ENCODE results near the gene CITED2.
A peak's percentile ranks its signal among the peaks of the same experiment; 100 is the strongest.

The CITED2 gene

DNA sequence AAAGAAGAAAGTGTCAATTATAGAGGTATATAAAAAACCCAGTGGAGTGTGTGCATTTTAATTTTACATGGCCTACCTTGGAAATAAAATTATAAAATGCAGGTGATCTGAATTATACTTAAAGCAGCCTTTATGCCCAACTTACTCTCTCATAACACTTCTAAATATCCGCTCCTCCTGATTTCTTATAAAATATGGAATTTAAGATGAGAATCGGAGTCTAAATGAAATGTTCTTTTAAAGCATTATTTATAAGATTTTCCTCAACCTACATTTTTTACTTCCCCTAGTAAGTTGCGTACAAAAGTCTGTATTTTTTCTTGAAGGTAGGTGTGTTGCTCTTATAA, 3.5 kb downstream of the CITED2 start:
- no peak overlapping the region for H3K9ac ChIP-seq (ENCODE audit: low read depth, low read length, poor library complexity, severe bottlenecking)
- H4K20me1 ChIP-seq (ENCODE audit: insufficient read depth, low read length, poor library complexity, severe bottlenecking) = peaks cover 10% of the 10 kb centered on the region
- no peaks in the 10 kb centered on the region for H3K36me3 ChIP-seq (ENCODE audit: insufficient read depth, low read length)
- H3K79me2 ChIP-seq (ENCODE audit: insufficient read depth, low read length) = peaks cover 19% of the 10 kb centered on the region
- peaks cover 16% of the 10 kb centered on the region for H3K4me1 ChIP-seq (ENCODE audit: insufficient read depth, low read length, poor library complexity, severe bottlenecking)
- H3K9me2 ChIP-seq (replicated peaks; ENCODE audit: low read depth, low read length) = no peaks in the 10 kb centered on the region
- H3K4me3 ChIP-seq (ENCODE audit: low read length, poor library complexity, severe bottlenecking) = no peak overlapping the region
- no peak overlapping the region for H3K4me2 ChIP-seq (ENCODE audit: low read depth, low read length, poor library complexity, severe bottlenecking)
- no peaks in the 10 kb centered on the region for H3K27me3 ChIP-seq (ENCODE audit: insufficient read depth, low read length, poor library complexity, severe bottlenecking)
- no peaks in the 10 kb centered on the region for H3K9me3 ChIP-seq (ENCODE audit: insufficient read depth, low read depth, low read length)
- H3F3A ChIP-seq (ENCODE audit: low read depth) = no peaks in the 10 kb centered on the region
- H2AFZ ChIP-seq (ENCODE audit: low read length) = no peak overlapping the region
- TF ChIP-seq, protein P1, sequence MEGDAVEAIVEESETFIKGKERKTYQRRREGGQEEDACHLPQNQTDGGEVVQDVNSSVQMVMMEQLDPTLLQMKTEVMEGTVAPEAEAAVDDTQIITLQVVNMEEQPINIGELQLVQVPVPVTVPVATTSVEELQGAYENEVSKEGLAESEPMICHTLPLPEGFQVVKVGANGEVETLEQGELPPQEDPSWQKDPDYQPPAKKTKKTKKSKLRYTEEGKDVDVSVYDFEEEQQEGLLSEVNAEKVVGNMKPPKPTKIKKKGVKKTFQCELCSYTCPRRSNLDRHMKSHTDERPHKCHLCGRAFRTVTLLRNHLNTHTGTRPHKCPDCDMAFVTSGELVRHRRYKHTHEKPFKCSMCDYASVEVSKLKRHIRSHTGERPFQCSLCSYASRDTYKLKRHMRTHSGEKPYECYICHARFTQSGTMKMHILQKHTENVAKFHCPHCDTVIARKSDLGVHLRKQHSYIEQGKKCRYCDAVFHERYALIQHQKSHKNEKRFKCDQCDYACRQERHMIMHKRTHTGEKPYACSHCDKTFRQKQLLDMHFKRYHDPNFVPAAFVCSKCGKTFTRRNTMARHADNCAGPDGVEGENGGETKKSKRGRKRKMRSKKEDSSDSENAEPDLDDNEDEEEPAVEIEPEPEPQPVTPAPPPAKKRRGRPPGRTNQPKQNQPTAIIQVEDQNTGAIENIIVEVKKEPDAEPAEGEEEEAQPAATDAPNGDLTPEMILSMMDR (conservative IDR thresholded peaks at IDR 0.05; ENCODE audit: low read length) = no peak
- TF ChIP-seq EZH2phosphoT487 (IDR thresholded peaks at IDR 0.05; ENCODE audit: borderline replicate concordance) = no peak

DNA sequence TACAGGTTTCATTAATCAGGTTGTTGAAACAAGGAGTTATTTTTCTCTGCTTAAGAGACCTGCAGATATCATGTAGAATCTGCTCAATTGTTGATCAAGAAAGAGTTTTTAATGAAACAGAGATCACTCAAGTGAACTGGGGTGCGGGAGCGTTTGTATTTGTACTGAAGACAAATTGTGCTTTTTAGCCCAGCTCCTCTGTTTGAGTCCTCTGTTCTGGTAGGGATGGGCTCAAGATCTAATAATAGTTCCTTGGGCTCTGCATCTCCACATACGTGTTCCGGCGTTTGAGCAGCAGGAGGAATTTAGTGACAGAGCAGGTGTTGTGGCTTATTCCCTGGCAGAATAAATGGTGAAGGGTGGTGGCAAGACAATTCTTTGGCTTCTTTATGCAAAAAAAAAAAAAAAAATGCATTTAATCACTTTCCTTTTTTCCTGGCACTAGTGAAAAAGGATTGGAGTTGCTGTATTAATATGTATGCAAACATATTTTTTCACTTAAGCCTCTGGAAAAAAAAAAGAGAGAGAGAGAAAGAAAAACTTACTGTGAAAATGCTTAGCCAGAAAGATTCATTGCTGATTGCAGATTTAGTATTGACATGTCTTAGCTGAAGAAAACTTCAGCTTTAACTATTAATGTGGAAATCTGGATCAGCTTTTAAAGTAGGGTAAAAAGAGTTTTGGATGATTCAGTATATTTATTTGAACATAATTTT, 4.0 kb downstream of the CITED2 start:
- Histone ChIP-seq H3K9ac (ENCODE audit: low read depth, low read length, poor library complexity, severe bottlenecking) (no peak overlapping the region), H3K9me2 (replicated peaks; ENCODE audit: low read depth, low read length) (no peaks in the 10 kb centered on the region), H3K4me3 (ENCODE audit: low read length, poor library complexity, severe bottlenecking) (no peak overlapping the region), H2AFZ (ENCODE audit: low read length) (no peak overlapping the region), H3F3A (ENCODE audit: low read depth) (no peaks in the 10 kb centered on the region), H4K20me1 (ENCODE audit: insufficient read depth, low read length, poor library complexity, severe bottlenecking) (peaks cover 10% of the 10 kb centered on the region), H3K27me3 (ENCODE audit: insufficient read depth, low read length, poor library complexity, severe bottlenecking) (no peaks in the 10 kb centered on the region), H3K4me1 (ENCODE audit: insufficient read depth, low read length, poor library complexity, severe bottlenecking) (peaks cover 16% of the 10 kb centered on the region), H3K36me3 (ENCODE audit: insufficient read depth, low read length) (no peaks in the 10 kb centered on the region), H3K79me2 (ENCODE audit: insufficient read depth, low read length) (peaks cover 19% of the 10 kb centered on the region), H3K4me2 (ENCODE audit: low read depth, low read length, poor library complexity, severe bottlenecking) (no peak overlapping the region), H3K9me3 (ENCODE audit: insufficient read depth, low read depth, low read length) (no peaks in the 10 kb centered on the region)
- TF ChIP-seq, protein P1 (conservative IDR thresholded peaks at IDR 0.05; ENCODE audit: low read length) = no peak
- TF ChIP-seq EZH2phosphoT487 (IDR thresholded peaks at IDR 0.05; ENCODE audit: borderline replicate concordance) = no peak

DNA sequence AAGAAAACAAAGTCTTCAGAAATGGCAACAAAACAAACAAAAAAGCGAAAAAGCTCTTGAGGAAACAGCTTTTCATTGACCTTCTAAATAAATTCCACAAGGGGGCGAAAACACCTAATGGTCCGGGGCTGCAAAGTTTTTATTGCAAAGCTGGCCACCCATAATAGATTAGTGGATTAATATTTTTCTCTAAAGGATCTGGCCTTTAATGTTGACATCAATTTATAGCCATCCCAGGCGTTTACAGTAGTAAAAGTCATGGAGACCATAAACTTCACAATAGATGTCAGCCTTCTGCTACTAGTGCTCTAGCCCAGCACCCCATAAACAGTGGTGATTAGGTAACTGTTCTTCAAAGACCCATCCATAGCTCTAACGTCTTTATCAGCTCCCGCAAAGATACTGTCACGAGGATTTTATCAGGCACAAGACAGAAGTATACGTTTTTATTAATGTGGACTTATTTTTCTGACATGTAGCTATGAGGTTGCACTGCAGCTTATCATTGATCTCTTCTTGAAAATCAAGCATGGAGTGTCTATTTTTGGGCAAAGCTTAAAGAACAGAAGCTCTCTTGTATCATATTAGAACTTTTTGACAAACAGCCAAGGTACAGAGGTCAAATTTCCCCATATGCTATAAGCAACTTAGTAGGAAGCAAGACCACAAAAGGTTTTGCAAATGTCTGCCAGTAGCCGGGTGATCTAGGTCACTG, 4.7 kb downstream of the CITED2 start:
- peaks cover 10% of the 10 kb centered on the region for H4K20me1 ChIP-seq (ENCODE audit: insufficient read depth, low read length, poor library complexity, severe bottlenecking)
- no peak overlapping the region for H2AFZ ChIP-seq (ENCODE audit: low read length)
- H3K9ac ChIP-seq (ENCODE audit: low read depth, low read length, poor library complexity, severe bottlenecking) = no peak overlapping the region

More for the DNA sequence above, 4.7 kb downstream of the CITED2 start:
- H3F3A ChIP-seq (ENCODE audit: low read depth) = no peaks in the 10 kb centered on the region
- H3K27me3 ChIP-seq (ENCODE audit: insufficient read depth, low read length, poor library complexity, severe bottlenecking) = no peaks in the 10 kb centered on the region
- TF ChIP-seq, protein P1 (conservative IDR thresholded peaks at IDR 0.05; ENCODE audit: low read length) = peak; percentile 81
- no peak for TF ChIP-seq EZH2phosphoT487 (IDR thresholded peaks at IDR 0.05; ENCODE audit: borderline replicate concordance)
- no peaks in the 10 kb centered on the region for H3K9me2 ChIP-seq (replicated peaks; ENCODE audit: low read depth, low read length)
- no peaks in the 10 kb centered on the region for H3K36me3 ChIP-seq (ENCODE audit: insufficient read depth, low read length)
- H3K4me1 ChIP-seq (ENCODE audit: insufficient read depth, low read length, poor library complexity, severe bottlenecking) = peaks cover 16% of the 10 kb centered on the region
- peaks cover 19% of the 10 kb centered on the region for H3K79me2 ChIP-seq (ENCODE audit: insufficient read depth, low read length)
- H3K4me3 ChIP-seq (ENCODE audit: low read length, poor library complexity, severe bottlenecking) = no peak overlapping the region
- no peaks in the 10 kb centered on the region for H3K9me3 ChIP-seq (ENCODE audit: insufficient read depth, low read depth, low read length)
- no peak overlapping the region for H3K4me2 ChIP-seq (ENCODE audit: low read depth, low read length, poor library complexity, severe bottlenecking)

Measured in Loucy (cell line).